ENCODE results near the gene VPS33A. TPM values are rescaled to one million over a fixed set of nuclear protein-coding genes. Genes with fewer than 3 reads are reported as not detected.

The VPS33A gene
- polyA plus RNA-seq, 1 experiment = 22.7 TPM

GRCh38 chr12:122244565-122245371 is 21.5 kb downstream of the VPS33A start:
- Histone ChIP-seq H3K27me3 (ENCODE audit: control insufficient read depth, insufficient read depth, low read length) (no peaks in the 10 kb centered on the region), H3K27ac (ENCODE audit: low read depth, low read length) (no peak overlapping the region), H3K4me3 (ENCODE audit: low read depth, low read length) (no peak overlapping the region), H3K9me3 (ENCODE audit: control insufficient read depth, insufficient read depth, low read length) (no peaks in the 10 kb centered on the region)
- TF ChIP-seq CTCF (IDR thresholded peaks at IDR 0.05; ENCODE audit: low read depth, low read length) = no peak
- POLR2A ChIA-PET = interaction anchor here (0.7 kb wide), 1 partner anchor 24 kb away, joined by 3 read pairs; no protein-coding TSS in a partner anchor
- DNase-seq (ENCODE audit: low read depth, low spot score) = no peak
- CTCF ChIA-PET = interaction anchor here (0.5 kb wide), 1 partner anchor 44 kb away, joined by 10 read pairs; no protein-coding TSS in a partner anchor

GRCh38 chr12:122243965-122244364 is 22.3 kb downstream of the VPS33A start:
- ChIA-PET CTCF (no interaction called here), POLR2A (no interaction called here)
- no peaks in the 10 kb centered on the region for H3K9me3 ChIP-seq (ENCODE audit: control insufficient read depth, insufficient read depth, low read length)
- no peak for DNase-seq (ENCODE audit: low read depth, low spot score)
- no peaks in the 10 kb centered on the region for H3K27me3 ChIP-seq (ENCODE audit: control insufficient read depth, insufficient read depth, low read length)
- no peak for TF ChIP-seq CTCF (IDR thresholded peaks at IDR 0.05; ENCODE audit: low read depth, low read length)
- no peak overlapping the region for H3K4me3 ChIP-seq (ENCODE audit: low read depth, low read length)
- H3K27ac ChIP-seq (ENCODE audit: low read depth, low read length) = no peak overlapping the region

- no peak for DNase-seq (ENCODE audit: low read depth, low spot score)
- POLR2A ChIA-PET = interaction anchor here (0.7 kb wide), 1 partner anchor 794 kb away, joined by 4 read pairs; no protein-coding TSS in a partner anchor
- Histone ChIP-seq H3K27ac (ENCODE audit: low read depth, low read length) (no peak overlapping the region), H3K9me3 (ENCODE audit: control insufficient read depth, insufficient read depth, low read length) (no peaks in the 10 kb centered on the region), H3K4me3 (ENCODE audit: low read depth, low read length) (no peak overlapping the region), H3K27me3 (ENCODE audit: control insufficient read depth, insufficient read depth, low read length) (no peaks in the 10 kb centered on the region)
- CTCF ChIA-PET = interaction anchor here (0.6 kb wide), 1 partner anchor 276 kb away, joined by 3 read pairs; no protein-coding TSS in a partner anchor
- no peak for TF ChIP-seq CTCF (IDR thresholded peaks at IDR 0.05; ENCODE audit: low read depth, low read length)
Observed at GRCh38 chr12:122238861-122239260, 27.4 kb downstream of the VPS33A start.

- H3K27me3 ChIP-seq (ENCODE audit: control insufficient read depth, insufficient read depth, low read length) = no peaks in the 10 kb centered on the region
- H3K9me3 ChIP-seq (ENCODE audit: control insufficient read depth, insufficient read depth, low read length) = no peaks in the 10 kb centered on the region
- no peak overlapping the region for H3K4me3 ChIP-seq (ENCODE audit: low read depth, low read length)
- CTCF ChIA-PET = no interaction called here
- no peak for TF ChIP-seq CTCF (IDR thresholded peaks at IDR 0.05; ENCODE audit: low read depth, low read length)
- no peak for DNase-seq (ENCODE audit: low read depth, low spot score)
- POLR2A ChIA-PET = no interaction called here
- H3K27ac ChIP-seq (ENCODE audit: low read depth, low read length) = no peak overlapping the region
Observed at GRCh38 chr12:122235741-122236140, 30.6 kb downstream of the VPS33A start.

GRCh38 chr12:122232691-122233090 is 33.6 kb downstream of the VPS33A start:
- no peak overlapping the region for H3K27ac ChIP-seq (ENCODE audit: low read depth, low read length)
- no peak overlapping the region for H3K4me3 ChIP-seq (ENCODE audit: low read depth, low read length)
- H3K9me3 ChIP-seq (ENCODE audit: control insufficient read depth, insufficient read depth, low read length) = no peaks in the 10 kb centered on the region
- no peaks in the 10 kb centered on the region for H3K27me3 ChIP-seq (ENCODE audit: control insufficient read depth, insufficient read depth, low read length)
- no peak for DNase-seq (ENCODE audit: low read depth, low spot score)
- TF ChIP-seq CTCF (IDR thresholded peaks at IDR 0.05; ENCODE audit: low read depth, low read length) = no peak
- ChIA-PET CTCF (no interaction called here), POLR2A (no interaction called here)

Measured in AG04450 (cell line).